HG03135 (cell line): ENCODE results near the gene IL3.

Experiments
- ATAC-seq: cut with Tn5 transposase; IDR thresholded peaks from one replicate; pipeline ENCODE4 v1.9.1; 2021; ENCODE audit warnings: mild to moderate bottlenecking, moderate library complexity; ENCODE audit not compliant: unreplicated experiment

The IL3 gene

GRCh38 chr5:132025403-132025971 lies 35.0 kb upstream of the IL3 start:
- no peak for ATAC-seq

- ATAC-seq: no peak
Measured at GRCh38 chr5:132026516-132027008, 33.9 kb upstream of the IL3 start.

- no peak for ATAC-seq
Measured at GRCh38 chr5:132027027-132027426, 33.4 kb upstream of the IL3 start.

DNA sequence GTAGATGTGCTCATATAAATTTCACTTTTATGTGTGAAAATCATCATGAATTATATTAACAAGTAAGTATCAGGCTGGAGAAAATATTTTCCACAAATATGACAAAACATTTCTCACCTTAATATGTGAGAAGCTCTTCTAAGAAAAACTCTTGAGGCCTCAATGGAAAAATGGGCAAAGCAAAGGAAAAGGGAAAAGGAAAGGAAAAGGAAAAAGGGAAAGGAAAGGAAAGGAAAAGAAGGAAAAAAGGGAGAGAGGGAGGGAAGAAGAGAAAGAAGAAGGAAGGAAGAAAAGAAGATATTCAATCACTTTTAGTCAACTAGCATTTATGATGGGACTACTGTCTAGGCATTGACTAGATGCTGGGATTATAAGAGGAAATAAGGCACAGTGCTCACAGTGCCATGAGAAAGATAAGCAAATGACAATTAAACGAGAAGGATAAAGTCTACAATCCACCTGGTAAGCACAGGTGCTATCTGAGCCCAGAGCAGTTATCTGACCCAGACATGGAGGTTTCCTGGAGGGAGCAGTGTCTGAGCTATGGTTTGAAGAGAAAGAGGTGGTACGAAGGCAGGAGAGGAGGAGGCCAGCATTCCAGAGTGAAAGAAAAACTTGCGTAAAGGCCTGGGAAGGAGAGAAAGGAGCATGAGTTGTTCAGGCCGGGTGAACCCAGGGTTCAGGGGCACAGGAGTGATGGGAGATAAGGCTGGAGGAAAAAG lies 30.7 kb upstream of the IL3 start:
- ATAC-seq: no peak

DNA sequence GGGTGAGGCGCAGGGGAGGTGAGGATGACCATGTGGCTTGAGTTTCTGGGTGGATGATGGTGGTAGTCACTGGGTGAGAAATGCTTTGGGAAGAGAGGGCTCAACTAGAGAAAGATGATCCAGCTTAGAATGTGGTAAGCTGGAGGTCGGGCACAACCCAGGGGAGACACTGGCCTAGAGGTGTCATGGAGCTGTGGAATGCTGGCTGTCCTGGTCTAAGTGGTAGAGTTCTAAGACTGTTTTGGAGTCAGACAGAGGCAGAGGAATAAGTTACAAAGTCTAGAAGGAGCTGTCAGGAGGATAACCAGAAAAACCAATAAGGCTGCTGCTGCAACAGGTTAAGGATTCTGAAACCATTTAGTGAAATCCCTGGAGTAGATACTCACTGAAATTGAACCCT lies 29.8 kb upstream of the IL3 start:
- ATAC-seq: no peak

GRCh38 chr5:132032196-132032595 lies 28.3 kb upstream of the IL3 start:
- ATAC-seq: no peak

- no peak for ATAC-seq
Measured at GRCh38 chr5:132033122-132033521, 27.3 kb upstream of the IL3 start.

- no peak for ATAC-seq
Measured at GRCh38 chr5:132037353-132037752, 23.1 kb upstream of the IL3 start.

- no peak for ATAC-seq
Measured at GRCh38 chr5:132044207-132044606, 16.2 kb upstream of the IL3 start.

DNA sequence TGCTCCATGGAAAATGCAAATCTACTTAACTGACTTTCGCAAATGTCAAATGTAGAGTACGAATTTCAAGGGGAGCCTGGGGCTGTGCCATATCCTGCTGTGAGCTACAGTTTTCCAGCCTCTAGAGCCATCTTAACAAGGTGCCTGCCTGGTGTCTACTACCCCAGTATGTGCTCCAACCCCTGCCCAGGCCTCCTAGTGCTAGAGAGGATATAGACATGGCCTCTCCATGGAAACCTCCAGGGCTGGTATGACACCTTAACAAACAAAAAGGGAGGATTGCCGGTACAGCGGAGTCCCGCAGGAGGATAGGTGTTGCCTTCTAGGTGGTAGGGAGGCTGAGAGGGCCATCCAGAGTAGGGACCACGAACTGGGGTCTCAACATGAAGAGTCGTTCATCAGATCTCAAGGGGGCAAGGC lies 13.6 kb upstream of the IL3 start:
- no peak for ATAC-seq

DNA sequence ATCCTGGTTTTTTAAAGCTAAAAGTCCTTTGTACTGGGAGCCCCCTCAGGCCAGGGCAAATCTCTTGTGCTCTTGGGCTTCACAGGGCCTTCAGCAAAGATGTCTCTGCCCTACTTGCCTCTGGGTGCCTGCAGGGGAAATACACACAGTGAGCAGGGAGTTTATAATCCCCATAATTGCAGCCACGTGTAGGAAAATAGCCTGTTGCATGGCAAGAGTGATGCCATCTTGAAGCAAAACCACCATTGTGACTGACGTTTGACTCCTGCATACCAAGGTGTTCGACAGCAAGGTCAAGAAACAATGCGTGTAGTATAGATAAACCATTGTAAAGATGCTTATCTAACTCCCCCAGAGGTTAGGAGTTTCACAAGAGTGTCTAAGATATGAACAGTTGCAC lies 11.4 kb upstream of the IL3 start:
- no peak for ATAC-seq

GRCh38 chr5:132049559-132049958 lies 10.9 kb upstream of the IL3 start:
- no peak for ATAC-seq

GRCh38 chr5:132050136-132050535 lies 10.3 kb upstream of the IL3 start:
- ATAC-seq: no peak

DNA sequence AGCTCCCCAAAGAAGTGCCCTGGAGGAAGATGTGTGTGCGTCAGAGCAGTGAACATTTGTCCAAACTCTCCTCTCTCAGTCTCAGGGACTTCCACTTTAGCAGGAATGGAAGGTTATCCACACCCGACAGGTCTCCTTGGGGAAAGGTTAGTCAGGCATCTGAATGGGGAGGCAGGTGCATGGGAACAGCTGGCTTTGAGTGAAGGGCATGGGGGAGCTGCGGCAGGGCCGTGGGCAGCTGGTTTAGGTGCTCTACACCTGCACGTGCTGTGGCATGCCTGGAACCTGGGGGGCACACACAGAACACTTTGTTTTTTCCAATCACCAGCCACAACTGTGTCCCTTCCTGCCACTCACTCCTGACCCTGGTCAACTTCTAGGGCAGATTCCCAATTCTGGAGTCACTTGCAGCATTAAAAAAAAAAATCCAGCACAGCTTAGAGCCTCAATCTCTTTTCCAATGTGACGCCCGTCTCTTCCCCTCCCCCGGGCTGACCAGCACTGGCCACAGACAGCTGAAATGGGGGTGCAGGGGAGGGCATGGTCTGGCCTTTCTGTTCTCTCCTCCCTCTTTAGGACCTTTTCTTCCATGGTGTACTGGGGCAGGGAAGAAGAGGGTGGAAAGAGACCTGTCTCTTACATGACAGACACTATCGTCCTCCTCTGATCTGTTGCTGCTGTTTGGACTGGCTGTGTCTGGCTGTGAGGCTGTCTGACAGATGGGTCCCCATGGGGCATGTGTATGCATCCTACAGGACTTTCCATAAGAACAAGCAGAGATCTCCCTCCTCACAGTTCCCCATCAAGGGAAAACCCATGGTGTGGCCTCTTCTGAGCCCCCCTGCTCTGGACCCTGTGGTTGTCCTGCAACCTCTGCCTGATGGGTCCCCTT lies 9.5 kb upstream of the IL3 start:
- no peak for ATAC-seq

DNA sequence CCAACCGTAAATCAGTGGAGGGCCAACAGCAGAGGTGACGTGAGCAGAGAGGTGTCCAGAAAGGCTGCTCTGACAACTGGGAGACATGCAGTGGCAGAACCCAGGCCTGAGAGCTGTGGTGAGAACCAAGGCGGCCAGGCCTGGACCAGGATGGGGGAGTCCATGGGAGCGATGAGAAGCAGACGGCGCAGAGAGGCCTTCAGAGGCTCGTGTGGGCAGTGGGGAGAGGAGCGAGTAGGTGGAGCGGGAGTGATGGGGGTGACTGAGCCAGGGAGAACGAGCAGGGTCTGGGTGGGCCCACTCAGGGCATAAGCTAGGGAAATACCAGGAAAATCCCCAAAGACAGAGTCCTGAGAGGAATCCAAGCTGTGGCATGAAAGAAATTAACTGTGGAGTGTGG lies 7.9 kb upstream of the IL3 start:
- ATAC-seq: no peak

GRCh38 chr5:132053483-132053882 lies 7.0 kb upstream of the IL3 start:
- no peak for ATAC-seq

GRCh38 chr5:132054031-132054696 lies 6.3 kb upstream of the IL3 start:
- no peak for ATAC-seq

DNA sequence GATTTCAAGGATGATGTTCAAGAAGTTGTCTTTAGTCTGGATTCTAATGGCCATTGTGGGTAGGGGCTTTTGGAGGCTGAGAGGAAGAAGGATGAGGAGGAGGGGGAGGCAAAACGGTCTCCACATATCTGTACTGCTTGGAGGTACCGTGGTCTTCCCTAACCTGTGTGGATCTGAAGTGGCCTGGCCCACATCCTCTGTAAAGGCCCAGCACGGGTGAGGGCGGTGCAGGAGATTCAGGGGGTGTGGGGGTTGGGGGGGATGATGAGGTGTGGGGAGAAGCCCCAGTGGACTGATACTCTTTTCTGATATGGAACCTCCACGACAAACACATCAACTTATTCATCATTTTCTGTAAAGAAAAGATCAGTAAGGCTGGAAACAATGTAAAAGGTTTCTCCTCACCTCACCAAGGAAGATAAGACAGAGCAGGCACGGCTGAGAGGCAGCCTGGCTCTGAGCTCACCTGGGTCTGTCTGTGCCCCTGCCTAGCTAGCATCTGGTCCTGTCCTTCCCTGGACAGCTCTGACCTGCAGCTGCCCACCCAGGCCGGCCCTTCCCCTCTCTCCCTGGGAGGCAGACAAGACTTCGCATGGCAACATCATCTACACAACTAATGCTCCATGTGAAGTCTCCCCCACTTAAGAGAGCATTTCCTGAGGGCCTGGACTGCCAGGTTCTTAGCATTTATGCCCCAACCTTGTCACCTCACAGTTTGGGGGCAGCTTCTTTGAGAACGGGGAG lies 5.6 kb upstream of the IL3 start:
- ATAC-seq: no peak

DNA sequence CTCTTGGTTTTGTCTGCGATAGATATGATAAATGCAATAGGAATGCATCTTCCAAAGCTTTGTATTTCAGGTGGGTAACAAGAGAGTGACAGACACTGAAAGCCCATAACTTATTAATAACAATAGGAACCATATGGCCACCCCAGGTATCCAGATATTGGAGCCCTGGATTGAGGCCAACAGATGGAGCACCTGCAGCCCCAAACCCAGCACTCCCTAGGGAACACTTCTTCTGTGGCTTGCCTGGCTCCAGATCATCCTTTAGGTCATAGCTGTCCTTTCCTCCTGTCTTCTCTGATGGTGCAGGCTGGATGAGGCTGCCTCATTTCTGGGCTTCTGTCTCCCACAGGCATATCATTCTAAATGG lies 5.0 kb upstream of the IL3 start:
- ATAC-seq: no peak

- no peak for ATAC-seq
Measured at GRCh38 chr5:132055808-132056609, 4.4 kb upstream of the IL3 start.
